Loucy (cell line): ENCODE measurements around the gene LARP4B.

Experiments used
- H2AFZ ChIP-seq: fragments of 200-600 bp; sonication (generic); 2 replicates; pipeline ENCODE4 v1.6.0; 2016; ENCODE audit warnings: antibody characterized with exemption, mild to moderate bottlenecking, low read length, moderate library complexity
- H3F3A ChIP-seq: fragments of 200-600 bp; 2 replicates; pipeline ENCODE4 v1.6.0; 2016; ENCODE audit warnings: antibody characterized with exemption, low read depth, mild to moderate bottlenecking
- H3K27me3 ChIP-seq: fragments of 200-600 bp; sonication (generic); 2 replicates; pipeline ENCODE4 v1.6.1; 2014; ENCODE audit warnings: low read length, mild to moderate bottlenecking; ENCODE audit not compliant: insufficient read depth, poor library complexity, severe bottlenecking
- H3K36me3 ChIP-seq: fragments of 200-600 bp; sonication (generic); 2 replicates; pipeline ENCODE4 v1.6.1; 2016; ENCODE audit warnings: low read length; ENCODE audit not compliant: insufficient read depth
- H3K4me1 ChIP-seq: fragments of 200-600 bp; sonication (generic); 2 replicates; pipeline ENCODE4 v1.5.1; 2014; ENCODE audit warnings: low read length, mild to moderate bottlenecking; ENCODE audit not compliant: insufficient read depth, poor library complexity, severe bottlenecking
- H3K4me2 ChIP-seq: fragments of 200-600 bp; sonication (generic); 2 replicates; pipeline ENCODE4 v1.6.0; 2014; ENCODE audit warnings: antibody characterized with exemption, low read length, low read depth, mild to moderate bottlenecking; ENCODE audit not compliant: poor library complexity, severe bottlenecking
- H3K4me3 ChIP-seq: fragments of 200-600 bp; sonication (generic); 2 replicates; pipeline ENCODE4 v1.5.1; 2014; ENCODE audit warnings: low read length, mild to moderate bottlenecking, mixed read lengths; ENCODE audit not compliant: poor library complexity, severe bottlenecking
- H3K79me2 ChIP-seq: fragments of 200-600 bp; sonication (generic); 2 replicates; pipeline ENCODE4 v1.6.1; 2014; ENCODE audit warnings: low read length; ENCODE audit not compliant: insufficient read depth
- H3K9ac ChIP-seq: fragments of 200-600 bp; sonication (generic); 2 replicates; pipeline ENCODE4 v1.6.0; 2014; ENCODE audit warnings: mild to moderate bottlenecking, low read depth, low read length, moderate library complexity; ENCODE audit not compliant: poor library complexity, severe bottlenecking
- H3K9me2 ChIP-seq: fragments of 200-600 bp; sonication (generic); replicated peaks from 2 replicates; pipeline ENCODE4 v1.6.1; 2016; ENCODE audit warnings: low read depth, low read length, mixed read lengths
- H3K9me3 ChIP-seq: fragments of 200-600 bp; sonication (generic); 2 replicates; pipeline ENCODE4 v1.6.1; 2014; ENCODE audit warnings: mild to moderate bottlenecking, antibody characterized with exemption, low read length, low read depth; ENCODE audit not compliant: insufficient read depth
- H4K20me1 ChIP-seq: fragments of 200-600 bp; sonication (generic); 2 replicates; pipeline ENCODE4 v1.6.0; 2014; ENCODE audit warnings: antibody characterized with exemption, low read length, mild to moderate bottlenecking; ENCODE audit not compliant: insufficient read depth, poor library complexity, severe bottlenecking
- EZH2phosphoT487 ChIP-seq: fragments of 200-600 bp; IDR thresholded peaks from 2 replicates; pipeline ENCODE4 v1.6.1; 2018; ENCODE audit warnings: antibody characterized with exemption, mild to moderate bottlenecking, moderate library complexity, borderline replicate concordance
- TF ChIP-seq, protein P1 (sequence below): fragments of 200-600 bp; sonication (generic); conservative IDR thresholded peaks from 2 replicates; pipeline ENCODE4 v1.5.1; 2014; ENCODE audit warnings: mild to moderate bottlenecking, antibody characterized with exemption, low read length

The LARP4B gene

DNA sequence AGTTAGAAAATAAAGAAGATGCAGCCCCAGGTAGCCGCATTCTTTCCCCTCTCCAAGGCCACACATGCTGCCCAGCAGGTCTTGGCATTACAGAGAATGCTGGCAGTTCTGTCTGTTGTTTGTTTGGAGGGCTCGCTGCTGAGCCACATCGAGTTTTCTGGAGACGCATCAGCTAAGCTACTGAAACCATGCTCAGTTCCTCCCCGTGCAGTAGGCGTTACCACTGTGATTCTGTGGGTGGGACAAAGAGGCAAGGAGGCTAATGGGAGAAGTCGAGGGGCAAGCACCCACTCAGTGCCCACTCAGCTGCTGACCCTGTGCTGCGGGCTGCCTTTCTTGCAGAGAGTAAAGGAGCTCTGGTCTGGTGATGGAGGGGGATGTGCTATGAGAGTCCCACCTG is 41.3 kb upstream of the LARP4B start:
- no peaks in the 10 kb centered on the region for H3K9me3 ChIP-seq
- no peaks in the 10 kb centered on the region for H3K79me2 ChIP-seq
- no peaks in the 10 kb centered on the region for H4K20me1 ChIP-seq
- no peak overlapping the region for H3K9ac ChIP-seq
- no peaks in the 10 kb centered on the region for H3K36me3 ChIP-seq
- no peak overlapping the region for H3K4me2 ChIP-seq
- no peaks in the 10 kb centered on the region for H3K9me2 ChIP-seq
- no peak overlapping the region for H3K4me3 ChIP-seq
- no peaks in the 10 kb centered on the region for H3K4me1 ChIP-seq
- TF ChIP-seq, protein P1, sequence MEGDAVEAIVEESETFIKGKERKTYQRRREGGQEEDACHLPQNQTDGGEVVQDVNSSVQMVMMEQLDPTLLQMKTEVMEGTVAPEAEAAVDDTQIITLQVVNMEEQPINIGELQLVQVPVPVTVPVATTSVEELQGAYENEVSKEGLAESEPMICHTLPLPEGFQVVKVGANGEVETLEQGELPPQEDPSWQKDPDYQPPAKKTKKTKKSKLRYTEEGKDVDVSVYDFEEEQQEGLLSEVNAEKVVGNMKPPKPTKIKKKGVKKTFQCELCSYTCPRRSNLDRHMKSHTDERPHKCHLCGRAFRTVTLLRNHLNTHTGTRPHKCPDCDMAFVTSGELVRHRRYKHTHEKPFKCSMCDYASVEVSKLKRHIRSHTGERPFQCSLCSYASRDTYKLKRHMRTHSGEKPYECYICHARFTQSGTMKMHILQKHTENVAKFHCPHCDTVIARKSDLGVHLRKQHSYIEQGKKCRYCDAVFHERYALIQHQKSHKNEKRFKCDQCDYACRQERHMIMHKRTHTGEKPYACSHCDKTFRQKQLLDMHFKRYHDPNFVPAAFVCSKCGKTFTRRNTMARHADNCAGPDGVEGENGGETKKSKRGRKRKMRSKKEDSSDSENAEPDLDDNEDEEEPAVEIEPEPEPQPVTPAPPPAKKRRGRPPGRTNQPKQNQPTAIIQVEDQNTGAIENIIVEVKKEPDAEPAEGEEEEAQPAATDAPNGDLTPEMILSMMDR = no peak
- TF ChIP-seq EZH2phosphoT487 = no peak
- H2AFZ ChIP-seq = no peak overlapping the region
- H3K27me3 ChIP-seq = no peaks in the 10 kb centered on the region
- no peaks in the 10 kb centered on the region for H3F3A ChIP-seq

DNA sequence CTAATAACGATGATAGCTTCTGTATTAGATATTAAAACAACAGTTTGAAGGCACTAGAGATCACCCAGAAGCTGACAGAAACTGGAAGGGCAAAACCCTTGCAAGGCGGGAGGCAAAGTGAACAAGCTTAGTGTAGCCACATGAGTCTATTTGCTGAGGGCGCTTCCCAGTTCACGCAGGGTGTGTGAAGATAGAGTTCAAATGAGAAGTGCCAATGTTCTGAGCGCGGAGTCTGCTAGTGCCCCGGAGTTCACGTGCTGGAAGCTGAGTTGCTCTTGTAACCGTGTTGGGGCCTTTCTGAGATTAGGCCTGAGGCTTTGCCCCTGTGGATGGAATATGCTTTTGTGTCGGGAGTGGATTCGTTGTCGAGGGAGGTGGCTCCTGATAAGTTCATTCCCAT is 40.1 kb upstream of the LARP4B start:
- TF ChIP-seq EZH2phosphoT487 = no peak
- TF ChIP-seq, protein P1 = no peak
- Histone ChIP-seq H3F3A (no peaks in the 10 kb centered on the region), H3K4me3 (no peak overlapping the region), H2AFZ (no peak overlapping the region), H3K36me3 (no peaks in the 10 kb centered on the region), H4K20me1 (no peaks in the 10 kb centered on the region), H3K9me2 (no peaks in the 10 kb centered on the region), H3K27me3 (no peaks in the 10 kb centered on the region), H3K4me1 (no peaks in the 10 kb centered on the region), H3K9ac (no peak overlapping the region), H3K9me3 (no peaks in the 10 kb centered on the region), H3K4me2 (no peak overlapping the region), H3K79me2 (no peaks in the 10 kb centered on the region)

DNA sequence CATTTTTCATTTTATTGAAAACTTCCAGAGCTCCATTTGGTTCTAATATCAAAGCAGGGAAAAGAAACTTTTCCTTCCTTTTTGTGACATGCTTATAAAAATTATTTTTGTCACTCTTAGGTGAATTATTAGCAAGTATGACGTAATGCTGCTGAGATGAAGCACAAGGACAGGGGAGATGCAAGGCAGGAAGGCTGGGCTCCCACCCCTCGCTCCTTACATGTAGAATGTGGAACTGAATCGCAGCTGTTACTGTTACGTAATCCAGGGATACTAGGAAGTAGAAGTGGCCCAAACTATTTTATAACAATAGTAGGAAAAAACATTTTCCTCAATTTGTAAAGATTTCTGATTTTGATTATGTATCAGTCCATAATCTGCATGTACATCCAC is 39.6 kb upstream of the LARP4B start:
- Histone ChIP-seq H3K4me3 (no peak overlapping the region), H3K9me2 (no peaks in the 10 kb centered on the region), H4K20me1 (no peaks in the 10 kb centered on the region), H3K36me3 (no peaks in the 10 kb centered on the region), H2AFZ (no peak overlapping the region), H3K9ac (no peak overlapping the region), H3K79me2 (no peaks in the 10 kb centered on the region), H3K27me3 (no peaks in the 10 kb centered on the region), H3K9me3 (no peaks in the 10 kb centered on the region), H3F3A (no peaks in the 10 kb centered on the region), H3K4me2 (no peak overlapping the region), H3K4me1 (no peaks in the 10 kb centered on the region)
- TF ChIP-seq EZH2phosphoT487 = no peak
- TF ChIP-seq, protein P1 = no peak
